H9 (cell line): ENCODE results near the gene DHCR7. TPM values are rescaled to one million over a fixed set of nuclear protein-coding genes. Genes with fewer than 3 reads are reported as not detected.

ENCODE experiments used
- DNase-seq: peaks from one replicate; pipeline ENCODE4 v3.0.0-alpha.2; 2017
- H2AFZ ChIP-seq: one replicate; pipeline ENCODE4 v1.6.1; 2013; ENCODE audit warnings: mild to moderate bottlenecking, low read length, control low read depth, moderate library complexity
- H2AK5ac ChIP-seq: 2 replicates; pipeline ENCODE4 v1.6.1; 2013; ENCODE audit warnings: low read length, control low read depth, mixed read lengths; ENCODE audit not compliant: insufficient read length
- H2BK120ac ChIP-seq: one replicate; pipeline ENCODE4 v1.6.1; 2013; ENCODE audit warnings: low read depth, mild to moderate bottlenecking, low read length, control low read depth, inconsistent platforms; ENCODE audit not compliant: poor library complexity, severe bottlenecking
- H2BK12ac ChIP-seq: 2 replicates; pipeline ENCODE4 v1.6.1; 2013; ENCODE audit warnings: low read length, control low read depth, mixed read lengths, low read depth; ENCODE audit not compliant: insufficient read length
- H2BK15ac ChIP-seq: 2 replicates; pipeline ENCODE4 v1.6.1; 2013; ENCODE audit warnings: low read depth, low read length, control low read depth
- H2BK20ac ChIP-seq: one replicate; pipeline ENCODE4 v1.6.1; 2013; ENCODE audit warnings: low read depth, mild to moderate bottlenecking, low read length, control low read depth, inconsistent platforms; ENCODE audit not compliant: poor library complexity, severe bottlenecking
- H2BK5ac ChIP-seq: 2 replicates; pipeline ENCODE4 v1.6.1; 2013; ENCODE audit warnings: low read length, control low read depth, mixed read lengths; ENCODE audit not compliant: insufficient read length
- H3K14ac ChIP-seq: 2 replicates; pipeline ENCODE4 v1.6.1; 2013; ENCODE audit warnings: low read length, control low read depth; ENCODE audit not compliant: insufficient read depth
- H3K18ac ChIP-seq: 2 replicates; pipeline ENCODE4 v1.6.1; 2013; ENCODE audit warnings: low read depth, mild to moderate bottlenecking, mixed read lengths, low read length, control low read depth; ENCODE audit not compliant: insufficient read length
- H3K23ac ChIP-seq: 2 replicates; pipeline ENCODE4 v1.6.1; 2013; ENCODE audit warnings: low read length, control low read depth, mixed read lengths, low read depth; ENCODE audit not compliant: insufficient read length
- H3K23me2 ChIP-seq: 2 replicates; pipeline ENCODE4 v1.6.1; 2013; ENCODE audit warnings: low read depth, mild to moderate bottlenecking, mixed read lengths, low read length, control low read depth; ENCODE audit not compliant: insufficient read length, poor library complexity, severe bottlenecking
- H3K27ac ChIP-seq: 2 replicates; pipeline ENCODE4 v1.5.1; 2013; ENCODE audit warnings: low read length, control low read depth, mixed read lengths, low read depth; ENCODE audit not compliant: insufficient read length
- H3K27me3 ChIP-seq: 2 replicates; pipeline ENCODE4 v1.6.1; 2013; ENCODE audit warnings: low read length, control low read depth, inconsistent platforms; ENCODE audit not compliant: insufficient read depth
- H3K4ac ChIP-seq: 2 replicates; pipeline ENCODE4 v1.6.1; 2013; ENCODE audit warnings: low read depth, mild to moderate bottlenecking, control low read depth, inconsistent platforms, low read length, moderate library complexity
- H3K4me1 ChIP-seq: 2 replicates; pipeline ENCODE4 v1.6.1; 2013; ENCODE audit warnings: low read length, control low read depth, inconsistent platforms; ENCODE audit not compliant: insufficient read depth
- H3K4me2 ChIP-seq: 2 replicates; pipeline ENCODE4 v1.6.1; 2013; ENCODE audit warnings: low read length, control low read depth, mixed read lengths; ENCODE audit not compliant: insufficient read length, insufficient read depth
- H3K56ac ChIP-seq: 2 replicates; pipeline ENCODE4 v1.6.1; 2013; ENCODE audit warnings: low read depth, mild to moderate bottlenecking, mixed read lengths, low read length, control low read depth; ENCODE audit not compliant: insufficient read length
- H3K79me1 ChIP-seq: 2 replicates; pipeline ENCODE4 v1.6.1; 2013; ENCODE audit warnings: low read depth, mild to moderate bottlenecking, moderate library complexity, low read length, control low read depth, inconsistent platforms; ENCODE audit not compliant: insufficient read depth, poor library complexity, severe bottlenecking
- H3K79me2 ChIP-seq: 2 replicates; pipeline ENCODE4 v1.6.1; 2013; ENCODE audit warnings: low read length, control low read depth, inconsistent platforms; ENCODE audit not compliant: insufficient read depth
- H3K9ac ChIP-seq: 2 replicates; pipeline ENCODE4 v1.6.1; 2013; ENCODE audit warnings: low read length, control low read depth, mixed read lengths; ENCODE audit not compliant: insufficient read length; ENCODE audit errors: extremely low read depth
- H3K9me3 ChIP-seq: one replicate; pipeline ENCODE4 v1.6.1; 2013; ENCODE audit warnings: low read depth, low read length, inconsistent platforms; ENCODE audit not compliant: control insufficient read depth
- H3T11ph ChIP-seq: one replicate; pipeline ENCODE4 v1.6.1; 2013; ENCODE audit warnings: mild to moderate bottlenecking, low read length, control low read depth, inconsistent platforms
- H4K20me1 ChIP-seq: one replicate; pipeline ENCODE4 v1.6.1; 2013; ENCODE audit not compliant: control insufficient read depth, insufficient read length, insufficient read depth
- H4K5ac ChIP-seq: 2 replicates; pipeline ENCODE4 v1.6.1; 2013; ENCODE audit warnings: low read depth, mild to moderate bottlenecking, mixed read lengths, low read length, control low read depth; ENCODE audit not compliant: insufficient read length
- H4K8ac ChIP-seq: replicated peaks from 2 replicates; pipeline ENCODE4 v1.6.1; 2013; ENCODE audit warnings: low read length, control low read depth, mixed read lengths, low read depth; ENCODE audit not compliant: insufficient read length
- H4K91ac ChIP-seq: 2 replicates; pipeline ENCODE4 v1.6.1; 2013; ENCODE audit warnings: low read depth, mild to moderate bottlenecking, moderate library complexity, mixed read lengths, low read length, control low read depth; ENCODE audit not compliant: insufficient read length
- H3K27ac Mint-ChIP-seq, 3 experiments: 2 replicates in 2 of 3; 3 replicates in 1 of 3; pipeline ENCODE4 v1.8.0; 2020 to 2021; ENCODE audit warnings: mixed read lengths in 3 of 3, mild to moderate bottlenecking in 1 of 3, moderate library complexity in 1 of 3
- H3K27me3 Mint-ChIP-seq: 2 replicates; pipeline ENCODE4 v1.8.0; 2021; ENCODE audit warnings: low read depth, mild to moderate bottlenecking, moderate library complexity, mixed read lengths
- H3K36me3 Mint-ChIP-seq, 3 experiments: 2 replicates in 2 of 3; 3 replicates in 1 of 3; pipeline ENCODE4 v1.8.0; 2020 to 2021; ENCODE audit warnings: low read depth in 3 of 3, mixed read lengths in 3 of 3; ENCODE audit not compliant: insufficient read depth in 1 of 3
- H3K4me1 Mint-ChIP-seq, 2 experiments: 2 replicates each; pipeline ENCODE4 v1.8.0; 2020; ENCODE audit warnings: mixed read lengths in 2 of 2
- H3K4me3 Mint-ChIP-seq, 2 experiments: 2 replicates in 1 of 2; 3 replicates in 1 of 2; pipeline ENCODE4 v1.8.0; 2020 to 2021; ENCODE audit warnings: mild to moderate bottlenecking in 2 of 2, mixed read lengths in 2 of 2, moderate library complexity in 1 of 2
- H3K9me3 Mint-ChIP-seq, 2 experiments: 2 replicates in 1 of 2; 3 replicates in 1 of 2; pipeline ENCODE4 v1.8.0; 2020; ENCODE audit warnings: mild to moderate bottlenecking in 2 of 2, mixed read lengths in 2 of 2, moderate library complexity in 1 of 2
- CTCF ChIP-seq: fragments of 200-600 bp; sonication (generic); conservative IDR thresholded peaks from 3 replicates; pipeline ENCODE4 v1.8.0; 2021; ENCODE audit warnings: antibody characterized with exemption, mild to moderate bottlenecking
- WGBS: extraction: QIAGEN DNeasy Blood & Tissue Kit; methylation state at CpG from one replicate; pipeline ENCODE4 v1.1.7; 2013; ENCODE audit warnings: missing lambda C conversion rate, low lambda C conversion rate, mixed read lengths; ENCODE audit not compliant: insufficient read length; ENCODE audit errors: extremely low coverage; 5-methylcytosine and 5-hydroxymethylcytosine counted together
- total RNA-seq: library from RNA; stranded (reverse); gene quantifications from 2 replicates; pipeline ENCODE4 v1.2.1, GENCODE V29; 2021

Gene DHCR7
- total RNA-seq, 1 experiment from 2014 or later = 124 TPM

DNA sequence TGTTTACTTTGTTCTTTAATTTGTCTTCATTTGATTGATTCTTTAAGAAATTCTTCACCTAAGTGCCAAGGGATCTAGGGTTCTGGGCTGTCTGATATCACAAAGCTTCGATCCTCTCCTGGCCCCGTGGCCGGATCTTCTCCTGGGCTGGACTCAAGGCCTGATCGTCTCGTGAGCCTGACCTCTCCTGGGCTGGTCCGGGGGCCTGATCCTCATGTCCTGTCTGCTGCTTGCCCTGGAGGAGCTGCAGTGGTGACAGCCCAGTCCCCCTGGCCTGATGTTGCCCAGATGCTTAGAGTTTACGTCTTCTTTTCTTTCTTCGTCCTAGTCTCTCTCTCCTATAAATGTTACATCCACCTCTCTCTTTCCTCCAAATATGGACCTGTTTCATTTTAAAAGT, 8.1 kb upstream of the DHCR7 start:
- Histone ChIP-seq H2BK20ac (no peak overlapping the region), H3K18ac (no peak overlapping the region), H3K4ac (no peak overlapping the region), H2BK5ac (no peak overlapping the region), H3K23ac (no peak overlapping the region), H4K5ac (no peak overlapping the region), H3T11ph (no peak overlapping the region), H2AK5ac (no peak overlapping the region), H4K91ac (no peak overlapping the region), H3K27ac (no peak overlapping the region), H3K27me3 (no peaks in the 10 kb centered on the region), H4K20me1 (no peaks in the 10 kb centered on the region), H3K4me1 (peaks cover 4% of the 10 kb centered on the region; the same call in 1 of the 2 replicates), H3K9ac (no peak overlapping the region), H3K56ac (no peak overlapping the region), H4K8ac (no peak overlapping the region), H3K79me1 (peaks cover 4% of the 10 kb centered on the region), H3K9me3 (no peaks in the 10 kb centered on the region), H2BK12ac (no peak overlapping the region), H2BK15ac (no peak overlapping the region), H3K79me2 (no peaks in the 10 kb centered on the region), H2AFZ (no peak overlapping the region), H3K14ac (no peak overlapping the region), H3K4me2 (no peak overlapping the region), H2BK120ac (no peak overlapping the region), H3K23me2 (peaks cover 15% of the 10 kb centered on the region)
- no peak for DNase-seq
- TF ChIP-seq CTCF = no peak
- H3K27ac Mint-ChIP-seq = no peak overlapping the region; a peak in 1 of 7 replicates
- no peak overlapping the region for H3K4me3 Mint-ChIP-seq
- H3K27me3 Mint-ChIP-seq = no peaks in the 10 kb centered on the region
- H3K9me3 Mint-ChIP-seq = no peaks in the 10 kb centered on the region
- H3K4me1 Mint-ChIP-seq = peaks cover 15 to 18% of the 10 kb centered on the region in 2 experiments
- peaks cover 13 to 62% (median 46%) of the 10 kb centered on the region in 3 experiments; a peak in 6 of 7 replicates for H3K36me3 Mint-ChIP-seq
- WGBS = no CpG with 5 or more reads among the region's 8 CpGs
